Mesendoderm (in vitro differentiated cells): ENCODE results near the gene SYNDIG1L.

ENCODE experiments used
- DNase-seq: peaks from one replicate; pipeline ENCODE4 v3.0.0; 2013
- H2AK5ac ChIP-seq: 2 replicates; pipeline ENCODE4 v1.6.1; 2013; ENCODE audit warnings: low read length, inconsistent platforms
- H2BK120ac ChIP-seq: 2 replicates; pipeline ENCODE4 v1.6.1; 2013; ENCODE audit warnings: low read depth, mild to moderate bottlenecking, low read length, moderate library complexity, mixed read lengths
- H2BK15ac ChIP-seq: replicated peaks from 2 replicates; pipeline ENCODE4 v1.6.1; 2013; ENCODE audit warnings: low read depth, mild to moderate bottlenecking, moderate library complexity
- H2BK5ac ChIP-seq: 2 replicates; pipeline ENCODE4 v1.6.1; 2013; ENCODE audit warnings: low read length, inconsistent platforms
- H3K18ac ChIP-seq: 2 replicates; pipeline ENCODE4 v1.6.1; 2013; ENCODE audit warnings: mild to moderate bottlenecking, low read length, mixed read lengths
- H3K23ac ChIP-seq: one replicate; pipeline ENCODE4 v1.6.1; 2013; ENCODE audit warnings: low read length
- H3K27ac ChIP-seq: 2 replicates; pipeline ENCODE4 v1.5.1; 2013; ENCODE audit warnings: low read depth, mild to moderate bottlenecking, inconsistent platforms, low read length, moderate library complexity
- H3K27me3 ChIP-seq: 2 replicates; pipeline ENCODE4 v1.6.1; 2013; ENCODE audit warnings: low read length, control low read depth, mild to moderate bottlenecking, inconsistent platforms; ENCODE audit not compliant: insufficient read depth, poor library complexity
- H3K36me3 ChIP-seq: 2 replicates; pipeline ENCODE4 v1.6.1; 2013; ENCODE audit warnings: low read length, inconsistent platforms; ENCODE audit not compliant: control insufficient read depth, insufficient read depth
- H3K4ac ChIP-seq: one replicate; pipeline ENCODE4 v1.6.1; 2013; ENCODE audit warnings: low read depth, mild to moderate bottlenecking, low read length, moderate library complexity
- H3K4me1 ChIP-seq: 2 replicates; pipeline ENCODE4 v1.6.1; 2013; ENCODE audit warnings: low read depth, low read length, inconsistent platforms; ENCODE audit not compliant: control insufficient read depth
- H3K4me2 ChIP-seq: 2 replicates; pipeline ENCODE4 v1.6.1; 2013; ENCODE audit warnings: low read length
- H3K4me3 ChIP-seq: 2 replicates; pipeline ENCODE4 v1.5.1; 2013; ENCODE audit warnings: mild to moderate bottlenecking, low read length
- H3K56ac ChIP-seq: one replicate; pipeline ENCODE4 v1.6.1; 2013; ENCODE audit warnings: low read length
- H3K79me1 ChIP-seq: 2 replicates; pipeline ENCODE4 v1.6.1; 2013; ENCODE audit warnings: low read length, inconsistent platforms
- H3K79me2 ChIP-seq: 2 replicates; pipeline ENCODE4 v1.6.1; 2013; ENCODE audit warnings: mild to moderate bottlenecking, low read length; ENCODE audit not compliant: control insufficient read depth, insufficient read depth
- H3K9ac ChIP-seq: 2 replicates; pipeline ENCODE4 v1.6.1; 2013; ENCODE audit warnings: low read length, inconsistent platforms
- H4K5ac ChIP-seq: one replicate; pipeline ENCODE4 v1.6.1; 2013; ENCODE audit warnings: low read length
- H4K8ac ChIP-seq: one replicate; pipeline ENCODE4 v1.6.1; 2013; ENCODE audit warnings: low read depth, mild to moderate bottlenecking, control low read depth, low read length, moderate library complexity
- WGBS: extraction: QIAGEN DNeasy Blood & Tissue Kit; methylation state at CpG from one replicate; pipeline ENCODE4 v1.1.7; 2013; ENCODE audit warnings: low lambda C conversion rate, missing lambda C conversion rate; ENCODE audit not compliant: insufficient coverage; ENCODE audit errors: extremely low coverage; 5-methylcytosine and 5-hydroxymethylcytosine counted together

Gene SYNDIG1L

DNA sequence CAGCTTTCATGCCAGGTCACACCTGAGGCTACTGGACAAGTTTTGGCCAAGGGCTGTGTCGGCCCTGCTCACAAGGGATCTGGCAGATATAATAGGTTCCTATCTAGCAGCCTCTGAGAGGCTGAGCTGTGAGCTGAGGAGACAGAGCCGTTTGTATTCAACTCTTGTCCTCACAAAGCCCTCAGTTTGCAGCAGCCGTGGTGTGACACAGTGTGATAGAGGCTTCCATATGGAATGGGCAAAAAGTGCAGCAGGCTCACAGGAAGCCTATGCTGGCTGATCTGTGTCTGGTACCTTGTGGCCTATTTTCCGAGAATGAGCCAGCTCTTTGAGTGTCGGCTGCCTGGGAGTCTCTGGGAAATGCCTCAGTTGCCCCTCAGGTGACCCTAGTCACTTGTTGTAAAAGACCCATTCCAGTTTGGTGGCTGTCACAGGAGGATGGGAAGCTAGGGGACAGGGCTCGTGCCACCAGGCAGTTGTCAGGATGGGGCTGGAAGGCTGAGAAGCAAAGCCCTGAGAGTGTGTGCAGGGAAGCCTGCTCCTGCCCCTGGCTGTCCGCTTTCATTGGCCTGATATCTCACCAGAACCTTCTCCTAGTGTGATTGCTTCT, 61.6 kb downstream of the SYNDIG1L start:
- H3K23ac ChIP-seq: no peak overlapping the region
- peaks cover 12% of the 10 kb centered on the region for H3K36me3 ChIP-seq
- H3K79me2 ChIP-seq: peaks cover 21% of the 10 kb centered on the region
- H2BK5ac ChIP-seq: peak overlapping the region; percentile 27
- H2BK15ac ChIP-seq: no peak overlapping the region
- no peak overlapping the region for H3K4me2 ChIP-seq
- H3K56ac ChIP-seq: peak overlapping the region; percentile 65
- H3K79me1 ChIP-seq: peaks cover 17% of the 10 kb centered on the region
- H4K8ac ChIP-seq: no peak overlapping the region
- no peak for DNase-seq
- H2AK5ac ChIP-seq: peak overlapping the region; percentile 82
- peak overlapping the region; percentile 3 for H3K9ac ChIP-seq
- no peak overlapping the region for H2BK120ac ChIP-seq
- H3K4ac ChIP-seq: no peak overlapping the region
- H3K27ac ChIP-seq: peak overlapping the region; percentile 37
- peaks cover 28% of the 10 kb centered on the region for H3K4me1 ChIP-seq
- H3K27me3 ChIP-seq: no peaks in the 10 kb centered on the region
- WGBS: no CpG with 5 or more reads among the region's 7 CpGs
- H3K4me3 ChIP-seq: no peak overlapping the region
- peak overlapping the region; percentile 40 for H4K5ac ChIP-seq
- H3K18ac ChIP-seq: no peak overlapping the region

DNA sequence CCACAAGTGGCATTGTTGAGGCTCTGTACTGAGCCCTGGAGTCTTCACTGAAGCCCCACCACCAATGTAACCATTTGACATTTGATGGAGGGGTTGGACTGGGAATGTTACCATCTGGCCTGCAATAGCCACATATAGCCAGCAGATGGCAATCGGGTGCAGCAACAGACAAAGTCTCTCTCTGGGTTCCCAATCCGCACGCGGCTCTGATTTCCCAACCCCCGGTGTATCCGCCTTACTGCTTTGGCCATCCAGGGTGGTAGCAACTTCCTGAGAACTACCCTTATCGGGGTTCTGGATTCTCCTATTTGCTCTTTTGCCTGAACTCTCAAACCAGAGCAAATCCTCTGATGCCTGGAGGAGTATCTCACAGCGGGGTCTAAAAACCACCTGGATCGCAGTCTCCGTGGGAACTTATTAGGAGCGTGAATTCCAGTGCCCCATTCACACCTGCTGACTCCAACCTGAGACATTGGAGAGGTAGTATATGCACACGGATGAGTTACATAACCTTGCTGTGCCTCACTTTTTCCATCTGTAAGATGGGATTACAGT, 63.6 kb downstream of the SYNDIG1L start:
- Histone ChIP-seq H3K23ac (no peak overlapping the region), H3K27me3 (no peaks in the 10 kb centered on the region), H3K9ac (peak overlapping the region; percentile 50), H2BK15ac (no peak overlapping the region), H4K8ac (no peak overlapping the region), H3K36me3 (peaks cover 27% of the 10 kb centered on the region), H3K4me2 (no peak overlapping the region), H3K4me3 (no peak overlapping the region), H3K27ac (peak overlapping the region; percentile 45), H3K4ac (no peak overlapping the region), H3K56ac (peak overlapping the region; percentile 68), H4K5ac (no peak overlapping the region), H3K4me1 (peaks cover 29% of the 10 kb centered on the region), H2AK5ac (no peak overlapping the region), H2BK5ac (no peak overlapping the region), H2BK120ac (no peak overlapping the region), H3K79me1 (peaks cover 22% of the 10 kb centered on the region), H3K18ac (peak overlapping the region; percentile 28), H3K79me2 (peaks cover 40% of the 10 kb centered on the region)
- DNase-seq: peak; percentile 95
- WGBS: no CpG with 5 or more reads among the region's 12 CpGs

DNA sequence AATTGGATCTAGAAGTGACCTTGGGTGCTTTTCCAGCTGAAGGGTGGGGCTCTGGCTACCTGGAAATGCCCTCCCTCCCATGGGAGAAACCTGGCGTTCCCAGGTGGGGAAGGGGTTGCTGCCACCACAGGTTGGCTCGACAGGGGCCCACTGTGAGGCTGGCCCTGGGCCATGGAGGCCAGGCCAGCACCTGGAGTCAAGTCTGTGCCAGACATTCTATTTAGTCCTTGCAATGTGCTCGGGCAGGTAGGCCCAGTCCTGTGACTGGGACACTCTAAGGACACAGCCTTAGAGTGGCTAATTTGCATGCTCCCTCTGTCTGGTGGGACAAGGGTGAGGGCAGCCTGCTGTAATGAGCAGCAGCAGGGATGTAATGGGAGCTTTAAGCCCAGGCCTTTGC, 65.8 kb downstream of the SYNDIG1L start:
- Histone ChIP-seq H3K18ac (no peak overlapping the region), H3K79me2 (peaks cover 63% of the 10 kb centered on the region), H3K4me2 (no peak overlapping the region), H3K36me3 (peaks cover 35% of the 10 kb centered on the region), H3K27ac (no peak overlapping the region), H3K23ac (no peak overlapping the region), H3K27me3 (no peaks in the 10 kb centered on the region), H3K4ac (no peak overlapping the region), H3K9ac (peak overlapping the region; percentile 15), H2BK5ac (no peak overlapping the region), H3K56ac (peak overlapping the region; percentile 45), H3K4me3 (no peak overlapping the region), H4K8ac (no peak overlapping the region), H4K5ac (no peak overlapping the region), H2AK5ac (no peak overlapping the region), H2BK120ac (no peak overlapping the region), H2BK15ac (no peak overlapping the region), H3K79me1 (peaks cover 23% of the 10 kb centered on the region), H3K4me1 (peaks cover 27% of the 10 kb centered on the region)
- no peak for DNase-seq
- WGBS: no CpG with 5 or more reads among the region's 3 CpGs

DNA sequence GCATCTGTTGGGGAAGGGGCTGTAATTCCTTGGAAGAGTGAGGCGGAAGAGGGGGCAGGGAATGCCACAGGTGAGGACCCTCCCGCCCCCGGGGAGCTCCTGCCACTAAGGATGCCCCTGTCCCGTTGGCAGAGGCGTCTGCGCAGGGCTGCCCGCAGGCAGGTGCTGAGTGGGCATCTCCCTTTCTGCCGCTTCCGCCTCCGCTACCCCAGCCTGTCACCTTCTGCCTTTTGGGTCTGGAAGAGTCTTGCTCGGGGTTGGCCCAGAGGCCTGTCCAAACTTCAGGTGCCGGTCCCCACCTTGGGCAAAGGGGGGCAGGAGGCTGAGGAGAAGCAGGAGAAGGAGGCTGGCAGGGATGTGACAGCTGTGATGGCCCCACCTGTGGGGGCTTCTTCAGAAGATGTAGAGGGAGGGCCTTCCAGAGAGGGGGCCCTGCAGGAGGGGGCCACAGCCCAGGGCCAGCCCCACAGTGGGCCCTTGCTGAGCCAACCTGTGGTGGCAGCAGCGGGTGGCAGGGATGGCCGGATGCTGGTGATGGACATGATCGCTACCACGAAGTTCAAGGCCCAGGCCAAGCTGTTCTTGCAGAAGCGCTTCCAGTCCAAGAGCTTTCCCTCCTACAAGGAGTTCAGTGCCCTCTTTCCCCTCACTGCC, 67.7 kb downstream of the SYNDIG1L start:
- no peak overlapping the region for H2AK5ac ChIP-seq
- peaks cover 17% of the 10 kb centered on the region for H3K4me1 ChIP-seq
- no peak overlapping the region for H3K23ac ChIP-seq
- no peak overlapping the region for H3K4me2 ChIP-seq
- peaks cover 35% of the 10 kb centered on the region for H3K36me3 ChIP-seq
- H4K8ac ChIP-seq: no peak overlapping the region
- peak overlapping the region; percentile 54 for H3K56ac ChIP-seq
- peaks cover 16% of the 10 kb centered on the region for H3K79me1 ChIP-seq
- H4K5ac ChIP-seq: no peak overlapping the region
- DNase-seq: no peak
- no peak overlapping the region for H3K27ac ChIP-seq
- no peak overlapping the region for H3K18ac ChIP-seq
- no peaks in the 10 kb centered on the region for H3K27me3 ChIP-seq
- no peak overlapping the region for H3K4ac ChIP-seq
- H2BK5ac ChIP-seq: no peak overlapping the region
- peaks cover 76% of the 10 kb centered on the region for H3K79me2 ChIP-seq
- H2BK15ac ChIP-seq: no peak overlapping the region
- peak overlapping the region; percentile 2 for H3K9ac ChIP-seq
- WGBS: no CpG with 5 or more reads among the region's 17 CpGs
- H2BK120ac ChIP-seq: no peak overlapping the region
- no peak overlapping the region for H3K4me3 ChIP-seq

DNA sequence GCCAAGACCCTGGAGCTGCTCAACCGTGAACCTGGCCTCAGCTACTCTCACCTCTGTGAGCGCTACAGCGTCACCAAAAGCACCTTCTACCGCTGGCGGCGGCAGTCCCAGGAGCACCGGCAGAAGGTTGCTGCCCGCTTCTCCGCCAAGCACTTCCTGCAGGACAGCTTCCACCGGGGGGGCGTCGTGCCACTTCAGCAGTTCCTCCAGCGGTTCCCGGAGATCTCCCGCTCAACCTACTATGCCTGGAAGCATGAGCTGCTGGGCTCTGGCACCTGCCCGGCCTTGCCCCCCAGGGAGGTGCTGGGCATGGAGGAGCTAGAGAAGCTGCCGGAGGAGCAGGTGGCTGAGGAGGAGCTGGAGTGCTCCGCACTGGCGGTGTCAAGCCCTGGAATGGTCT, 68.4 kb downstream of the SYNDIG1L start:
- no CpG with 5 or more reads among the region's 19 CpGs for WGBS
- peaks cover 80% of the 10 kb centered on the region for H3K79me2 ChIP-seq
- H3K27me3 ChIP-seq: no peaks in the 10 kb centered on the region

More for the DNA sequence above, 68.4 kb downstream of the SYNDIG1L start:
- no peak overlapping the region for H4K5ac ChIP-seq
- no peak overlapping the region for H3K23ac ChIP-seq
- no peak overlapping the region for H3K4me2 ChIP-seq
- H3K79me1 ChIP-seq: peaks cover 13% of the 10 kb centered on the region
- peaks cover 14% of the 10 kb centered on the region for H3K4me1 ChIP-seq
- no peak overlapping the region for H2BK15ac ChIP-seq
- no peak overlapping the region for H3K4ac ChIP-seq
- H3K27ac ChIP-seq: no peak overlapping the region
- H2AK5ac ChIP-seq: no peak overlapping the region
- H3K9ac ChIP-seq: no peak overlapping the region
- H3K4me3 ChIP-seq: no peak overlapping the region
- peak overlapping the region; percentile 5 for H3K56ac ChIP-seq
- no peak overlapping the region for H2BK5ac ChIP-seq
- no peak overlapping the region for H2BK120ac ChIP-seq
- no peak overlapping the region for H3K18ac ChIP-seq
- no peak for DNase-seq
- no peak overlapping the region for H4K8ac ChIP-seq
- peaks cover 32% of the 10 kb centered on the region for H3K36me3 ChIP-seq
